GM18951 (cell line): Measurements from ENCODE around the gene ARID1B.

Experiments used
- POLR2A ChIP-seq: IDR thresholded peaks from 4 replicates; pipeline ENCODE4 v1.6.1; 2011; ENCODE audit warnings: mild to moderate bottlenecking; ENCODE audit not compliant: insufficient read length, insufficient read depth; ENCODE audit errors: extremely low read depth
- in situ Hi-C: fragments of 300-500 bp; cut with MboI; formaldehyde crosslinking; loops from one replicate; pipeline ENCODE4 v1.12.0; 2022; ENCODE audit warnings: low sequenced_read_pairs, mixed read lengths, inconsistent platforms; ENCODE audit not compliant: unreplicated experiment

The ARID1B gene

GRCh38 chr6:157090736-157091135 is 313.6 kb downstream of the ARID1B start:
- in situ Hi-C loops: no loop called here

GRCh38 chr6:157091243-157091642 is 314.1 kb downstream of the ARID1B start:
- no peak for TF ChIP-seq POLR2A
- in situ Hi-C loops: no loop called here

More at GRCh38 chr6:157090736-157091135, 313.6 kb downstream of the ARID1B start:
- TF ChIP-seq POLR2A: no peak

GRCh38 chr6:157091856-157092460 is 314.8 kb downstream of the ARID1B start:
- in situ Hi-C loops: no loop called here
- no peak for TF ChIP-seq POLR2A

- no peak for TF ChIP-seq POLR2A
- in situ Hi-C loops: no loop called here
These were observed 315.6 kb downstream of the ARID1B start for GRCh38 chr6:157092736-157093135.

- TF ChIP-seq POLR2A: no peak
- in situ Hi-C loops: no loop called here
These were observed 316.4 kb downstream of the ARID1B start for GRCh38 chr6:157093536-157093935.

- in situ Hi-C loops: no loop called here
- TF ChIP-seq POLR2A: no peak
These were observed 316.9 kb downstream of the ARID1B start for GRCh38 chr6:157094038-157094437.

- in situ Hi-C loops: no loop called here
- TF ChIP-seq POLR2A: no peak
These were observed 317.9 kb downstream of the ARID1B start for GRCh38 chr6:157095084-157095483.

GRCh38 chr6:157095569-157095968 is 318.4 kb downstream of the ARID1B start:
- in situ Hi-C loops: no loop called here
- no peak for TF ChIP-seq POLR2A

- in situ Hi-C loops: no loop called here
These were observed 318.9 kb downstream of the ARID1B start for GRCh38 chr6:157096105-157096504.

GRCh38 chr6:157096522-157096921 is 319.3 kb downstream of the ARID1B start:
- in situ Hi-C loops: no loop called here
- TF ChIP-seq POLR2A: no peak

More at GRCh38 chr6:157096105-157096504, 318.9 kb downstream of the ARID1B start:
- no peak for TF ChIP-seq POLR2A

GRCh38 chr6:157097255-157097955 is 320.2 kb downstream of the ARID1B start:
- in situ Hi-C loops: no loop called here
- no peak for TF ChIP-seq POLR2A

- in situ Hi-C loops: no loop called here
These were observed 321.8 kb downstream of the ARID1B start for GRCh38 chr6:157098999-157099398.

GRCh38 chr6:157099912-157100593 is 322.9 kb downstream of the ARID1B start:
- TF ChIP-seq POLR2A: no peak
- in situ Hi-C loops: no loop called here

More at GRCh38 chr6:157098999-157099398, 321.8 kb downstream of the ARID1B start:
- no peak for TF ChIP-seq POLR2A
